ENCODE data around the gene RNASEH2C.
"Not testable (repeated sequence)": the region's sequence is repeated elsewhere in the genome, so short reads cannot be mapped to it uniquely, and the experiment has no call there.

The RNASEH2C gene

GRCh38 chr11:65720211-65720934 lies at the start of gene RNASEH2C:
Gene RNASEH2C (minus strand): TSS chr11:65720798. CDS start chr11:65720758, 40 bp downstream.
- DNase-seq (ENCODE audit: low read depth in 2 of 2): peak; percentile 65 to 75

DNA sequence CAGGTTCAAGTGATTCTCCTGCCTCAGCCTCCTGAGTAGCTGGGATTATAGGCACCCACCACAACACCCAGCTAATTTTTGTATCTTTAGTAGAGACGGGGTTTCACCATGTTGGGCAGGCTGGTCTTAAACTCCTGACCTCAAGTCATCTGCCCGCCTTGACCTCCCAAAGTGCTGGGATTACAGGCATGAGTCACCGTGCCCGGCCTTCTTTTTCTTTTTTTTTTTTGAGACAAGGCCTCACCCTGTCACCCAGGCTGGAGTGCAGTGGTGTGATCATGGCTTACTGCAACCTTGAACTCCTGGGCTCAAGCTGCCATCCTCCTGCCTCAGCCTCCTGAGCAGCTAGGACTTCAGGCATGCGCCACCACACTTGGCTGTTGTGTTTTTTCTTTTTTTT lies 47.2 kb upstream of the RNASEH2C start:
- not testable (repeated sequence) for DNase-seq (ENCODE audit: low read depth in 2 of 2)

DNA sequence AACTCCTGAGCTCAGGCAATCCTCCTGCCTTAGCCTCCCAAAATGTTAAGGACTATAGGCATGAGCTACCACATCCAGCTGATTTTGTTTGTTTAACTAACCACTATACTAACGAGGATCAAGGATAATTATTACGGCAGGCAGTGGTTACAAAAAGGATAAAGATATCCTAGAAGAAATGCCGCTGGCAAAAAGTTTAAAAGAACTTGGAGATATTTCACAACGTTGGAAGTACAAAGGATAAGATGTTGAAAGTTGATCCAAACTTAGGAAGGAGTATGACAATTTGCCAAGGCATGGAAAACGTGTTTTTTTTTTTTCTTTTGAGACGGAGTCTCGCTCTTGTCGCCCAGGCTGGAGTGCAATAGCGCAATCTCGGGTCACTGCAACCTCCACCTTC lies 46.8 kb upstream of the RNASEH2C start:
- DNase-seq (ENCODE audit: low read depth in 2 of 2): no peak

DNA sequence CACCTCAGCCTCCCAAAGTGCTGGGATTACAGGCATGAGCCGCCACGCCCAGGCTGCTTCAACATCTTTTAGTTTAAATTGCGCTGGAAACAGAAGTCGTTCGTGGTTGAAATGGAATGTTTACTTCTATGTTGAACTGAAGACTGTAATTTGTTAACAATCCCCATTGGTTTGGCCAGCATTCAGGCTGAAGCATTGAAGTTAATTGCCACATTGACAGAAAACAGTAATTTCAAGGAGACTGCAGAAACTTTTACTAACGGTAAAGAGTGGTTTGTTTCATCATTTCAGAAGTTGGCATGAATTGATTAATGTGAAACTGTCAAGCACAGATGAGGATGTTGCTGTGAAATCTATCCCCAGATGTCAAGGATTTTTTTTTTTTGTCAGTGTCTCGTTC lies 45.9 kb upstream of the RNASEH2C start:
- DNase-seq (ENCODE audit: low read depth in 2 of 2): no peak

DNA sequence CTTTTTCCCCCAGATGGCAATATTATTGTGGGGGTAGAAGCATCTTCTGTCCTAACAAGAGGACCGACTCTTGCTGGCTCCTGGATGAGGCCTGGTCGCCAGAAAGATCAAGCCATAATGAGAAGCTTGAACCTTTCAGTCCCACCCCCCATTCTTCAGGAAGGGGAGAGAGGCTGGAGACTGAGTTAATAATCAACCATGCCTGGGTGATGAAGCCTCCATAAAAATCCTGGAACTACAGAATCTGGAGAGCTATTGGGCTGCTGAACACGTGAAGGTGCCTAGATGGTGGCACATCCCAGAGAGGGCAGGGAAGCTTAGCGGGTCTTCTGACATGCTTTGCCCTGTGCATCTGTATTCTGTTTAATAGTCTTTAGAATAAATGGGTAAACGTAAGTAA lies 43.8 kb upstream of the RNASEH2C start:
- DNase-seq (ENCODE audit: low read depth in 2 of 2): no peak

DNA sequence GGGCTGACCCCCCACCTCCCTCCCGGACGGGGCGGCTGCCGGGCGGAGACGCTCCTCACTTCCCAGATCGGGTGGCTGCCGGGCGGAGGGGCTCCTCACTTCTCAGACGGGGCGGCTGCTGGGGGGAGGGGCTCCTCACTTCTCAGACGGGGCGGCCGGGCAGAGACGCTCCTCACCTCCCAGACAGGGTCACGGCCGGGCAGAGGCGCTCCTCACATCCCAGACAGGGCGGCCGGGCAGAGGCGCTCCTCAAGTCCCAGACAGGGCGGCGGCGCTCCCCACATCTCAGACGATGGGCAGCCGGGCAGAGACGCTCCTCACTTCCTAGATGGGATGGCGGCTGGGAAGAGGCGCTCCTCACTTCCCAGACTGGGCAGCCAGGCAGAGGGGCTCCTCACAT lies 42.2 kb upstream of the RNASEH2C start:
- DNase-seq (ENCODE audit: low read depth in 2 of 2): not testable (repeated sequence)

GRCh38 chr11:65762169-65762568 lies 41.6 kb upstream of the RNASEH2C start:
- DNase-seq (ENCODE audit: low read depth in 2 of 2): not testable (repeated sequence)

DNA sequence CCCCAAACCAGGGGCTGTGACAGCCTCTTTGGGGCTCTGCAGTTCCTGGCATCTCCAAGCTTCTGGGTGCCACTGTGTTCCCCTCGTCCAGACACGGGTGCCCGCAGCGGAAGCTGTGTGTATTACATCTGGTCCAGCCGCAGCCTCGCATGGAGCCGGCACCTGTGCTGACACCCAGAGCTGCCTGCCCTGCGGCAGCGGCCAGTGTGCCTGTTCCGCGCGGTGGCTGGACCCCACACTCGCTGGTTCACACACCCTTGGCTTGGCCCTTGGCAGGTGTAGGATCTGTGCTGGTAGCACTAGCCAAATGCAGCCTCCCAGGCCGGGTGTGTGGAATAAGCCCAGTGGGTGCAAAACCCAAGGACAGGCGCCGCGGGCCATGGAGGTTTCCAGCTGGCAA lies 24.5 kb upstream of the RNASEH2C start:
- no peak for DNase-seq (ENCODE audit: low read depth in 2 of 2)

GRCh38 chr11:65744699-65745042 lies 24.1 kb upstream of the RNASEH2C start:
- DNase-seq (ENCODE audit: low read depth in 2 of 2): no peak

- peak in 1 of 2 donors; percentile 13 for DNase-seq (ENCODE audit: low read depth in 2 of 2)
These were observed 23.6 kb upstream of the RNASEH2C start for GRCh38 chr11:65744026-65744698.

DNA sequence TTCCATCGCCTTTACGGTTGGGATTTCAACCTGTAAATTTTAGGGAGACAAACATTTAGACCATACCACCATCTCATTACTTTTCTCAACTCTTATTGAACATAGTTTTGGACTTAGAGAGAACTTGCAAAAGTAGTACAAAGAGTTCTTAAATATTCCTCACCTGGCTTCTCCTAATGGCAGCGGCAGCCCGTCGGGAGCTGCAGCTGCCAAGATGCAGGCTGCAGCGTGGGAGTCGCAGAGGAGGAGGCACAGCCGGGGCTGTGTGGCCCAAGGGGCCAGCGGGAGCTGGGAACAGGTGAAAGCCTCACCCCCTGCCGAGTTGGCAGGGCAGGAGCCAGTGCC lies 23.1 kb upstream of the RNASEH2C start:
- no peak for DNase-seq (ENCODE audit: low read depth in 2 of 2)

GRCh38 chr11:65742353-65742752 lies 21.8 kb upstream of the RNASEH2C start:
- no peak for DNase-seq (ENCODE audit: low read depth in 2 of 2)

GRCh38 chr11:65741185-65741584 lies 20.6 kb upstream of the RNASEH2C start:
- no peak for DNase-seq (ENCODE audit: low read depth in 2 of 2)

DNA sequence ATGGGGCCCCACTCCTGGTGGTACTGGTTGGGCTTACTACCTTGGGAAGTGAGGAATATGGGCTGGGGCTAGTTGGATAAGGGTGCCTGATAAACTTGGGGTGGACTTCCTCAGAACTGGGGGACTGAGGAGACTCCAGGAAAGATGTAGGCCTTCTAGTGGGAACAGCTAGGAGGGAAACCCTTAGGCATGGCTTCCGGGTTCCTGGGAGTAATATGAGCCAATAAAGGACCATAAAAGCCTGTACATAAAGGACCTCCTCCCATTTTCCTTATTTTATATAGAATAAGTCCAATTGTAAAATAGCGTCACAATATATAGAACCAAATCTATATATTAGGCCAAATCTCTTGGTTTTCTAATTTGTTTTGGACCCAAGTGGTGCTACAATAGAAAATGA lies 18.4 kb upstream of the RNASEH2C start:
- DNase-seq (ENCODE audit: low read depth in 2 of 2): no peak

- no peak for DNase-seq (ENCODE audit: low read depth in 2 of 2)
These were observed 16.2 kb upstream of the RNASEH2C start for GRCh38 chr11:65736810-65737209.

DNA sequence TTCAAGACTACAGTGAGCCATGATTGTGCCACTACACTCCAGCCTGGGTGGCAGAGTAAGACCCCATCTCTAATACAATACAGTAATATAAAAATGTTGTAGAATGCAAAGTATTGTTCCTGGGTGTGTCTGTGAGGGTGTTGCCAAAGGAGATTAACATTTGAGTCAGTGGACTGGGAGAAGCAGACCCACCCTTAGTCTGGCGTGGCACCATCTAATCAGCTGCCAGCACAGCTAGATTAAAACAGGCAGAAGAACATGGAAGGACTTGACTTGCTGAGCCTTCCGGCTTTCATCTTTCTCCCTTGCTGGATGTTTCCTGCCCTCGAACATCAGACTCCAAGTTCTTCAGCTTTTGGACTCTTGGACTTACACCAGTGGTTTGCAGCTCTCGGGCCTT lies 14.5 kb upstream of the RNASEH2C start:
- not testable (repeated sequence) for DNase-seq (ENCODE audit: low read depth in 2 of 2)

DNA sequence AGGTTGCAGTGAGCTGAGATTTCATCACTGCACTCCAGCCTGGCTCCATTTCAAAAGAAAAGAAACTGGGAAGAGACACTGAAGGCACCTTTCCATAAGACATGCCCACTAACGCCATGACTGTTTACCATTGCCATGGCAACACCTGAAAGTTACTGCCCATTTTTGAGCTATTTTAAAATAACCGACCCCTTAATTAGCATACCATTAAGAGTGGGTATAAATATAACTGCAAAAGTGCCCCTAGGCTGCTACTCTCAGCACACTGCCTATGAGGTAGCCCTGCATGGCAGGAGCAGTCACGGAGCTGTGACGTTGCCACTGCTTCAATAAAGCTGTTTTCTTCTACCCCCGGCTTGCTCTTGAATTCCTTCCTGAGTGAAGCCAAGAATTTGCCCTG lies 9.9 kb upstream of the RNASEH2C start:
- no peak for DNase-seq (ENCODE audit: low read depth in 2 of 2)

- no peak for DNase-seq (ENCODE audit: low read depth in 2 of 2)
These were observed 7.3 kb upstream of the RNASEH2C start for GRCh38 chr11:65727865-65728264.

DNA sequence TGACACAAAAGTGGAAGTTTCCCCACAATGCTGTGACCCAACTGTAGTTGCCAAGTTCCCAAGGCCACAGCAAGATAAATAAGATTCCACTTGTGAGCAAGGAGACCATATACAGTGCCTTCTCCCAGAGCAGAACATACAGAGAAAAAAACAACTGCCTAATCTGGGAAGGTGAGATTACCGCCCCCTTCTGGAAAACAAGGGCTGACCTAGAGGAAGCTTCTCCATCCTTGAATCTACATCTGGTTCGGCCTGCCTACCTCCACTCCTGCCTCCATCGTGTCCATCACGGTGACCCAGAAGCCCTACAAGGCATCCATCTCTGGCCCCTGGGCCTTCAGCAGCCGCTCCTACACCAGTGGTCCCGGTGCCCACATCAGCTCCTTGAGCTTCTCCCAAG lies 6.1 kb upstream of the RNASEH2C start:
- DNase-seq (ENCODE audit: low read depth in 2 of 2): no peak

GRCh38 chr11:65722261-65722660 lies 1.7 kb upstream of the RNASEH2C start:
- no peak for DNase-seq (ENCODE audit: low read depth in 2 of 2)

DNA sequence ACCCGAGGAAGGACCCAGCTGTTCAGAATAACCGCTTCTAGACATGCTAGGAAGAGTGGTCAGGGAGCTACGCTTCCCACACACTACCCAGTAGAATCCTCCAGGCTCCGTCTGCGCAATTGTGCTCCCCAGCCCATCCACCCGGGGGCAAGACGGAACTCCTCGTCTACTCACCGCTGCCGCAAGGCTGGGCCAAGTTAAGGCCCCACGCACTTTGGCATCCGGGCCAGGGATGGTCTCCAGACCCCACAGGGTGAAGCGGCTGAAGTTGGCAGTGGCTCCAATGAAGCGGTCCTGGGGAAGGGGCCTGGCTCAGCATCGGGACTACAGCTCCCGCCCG lies 757 bp downstream of the RNASEH2C start:
- DNase-seq (ENCODE audit: low read depth in 2 of 2): peak; percentile 18 to 23

GRCh38 chr11:65718964-65719492 lies 1.6 kb downstream of the RNASEH2C start:
- no peak for DNase-seq (ENCODE audit: low read depth in 2 of 2)

DNA sequence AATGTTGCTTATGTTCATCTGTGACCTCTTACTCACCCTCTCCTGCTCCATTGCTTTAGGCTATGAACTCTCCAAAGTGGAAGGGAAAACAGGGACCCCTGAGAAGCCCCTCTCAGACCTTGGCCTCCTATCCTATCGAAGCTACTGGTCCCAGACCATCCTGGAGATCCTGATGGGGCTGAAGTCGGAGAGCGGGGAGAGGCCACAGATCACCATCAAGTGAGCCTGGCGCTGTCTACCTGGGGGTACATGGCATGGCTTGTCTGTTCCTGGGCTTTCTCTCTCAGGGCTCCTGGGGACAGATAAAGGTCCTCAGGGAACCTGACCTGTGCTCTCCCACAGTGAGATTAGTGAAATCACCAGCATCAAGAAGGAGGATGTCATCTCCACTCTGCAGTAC lies 2.1 kb downstream of the RNASEH2C start:
- DNase-seq (ENCODE audit: low read depth in 2 of 2): no peak

GRCh38 chr11:65717906-65718305 lies 2.7 kb downstream of the RNASEH2C start:
- no peak for DNase-seq (ENCODE audit: low read depth in 2 of 2)

Data from stimulated activated CD8-positive, alpha-beta memory T cell treated with anti-CD3 and anti-CD28 coated beads, Interleukin-2, amount 100 ng/mL, for 48 hours (primary cell).